OCI-LY7 (cell line): ENCODE results near the gene FBXW8.

Experiments
- EZH2phosphoT487 ChIP-seq: fragments of 200-600 bp; sonication (generic); IDR thresholded peaks from 2 replicates; pipeline ENCODE4 v1.6.1; 2018; ENCODE audit warnings: low read depth, borderline replicate concordance, mild to moderate bottlenecking, mixed run types, antibody characterized with exemption, low read length, moderate library complexity, mixed read lengths
- TF ChIP-seq, protein P1 (sequence below): fragments of 200-600 bp; sonication (generic); conservative IDR thresholded peaks from 2 replicates; pipeline ENCODE4 v1.5.1; 2014; ENCODE audit warnings: mild to moderate bottlenecking, antibody characterized with exemption, low read length, moderate library complexity, mixed read lengths

DNA sequence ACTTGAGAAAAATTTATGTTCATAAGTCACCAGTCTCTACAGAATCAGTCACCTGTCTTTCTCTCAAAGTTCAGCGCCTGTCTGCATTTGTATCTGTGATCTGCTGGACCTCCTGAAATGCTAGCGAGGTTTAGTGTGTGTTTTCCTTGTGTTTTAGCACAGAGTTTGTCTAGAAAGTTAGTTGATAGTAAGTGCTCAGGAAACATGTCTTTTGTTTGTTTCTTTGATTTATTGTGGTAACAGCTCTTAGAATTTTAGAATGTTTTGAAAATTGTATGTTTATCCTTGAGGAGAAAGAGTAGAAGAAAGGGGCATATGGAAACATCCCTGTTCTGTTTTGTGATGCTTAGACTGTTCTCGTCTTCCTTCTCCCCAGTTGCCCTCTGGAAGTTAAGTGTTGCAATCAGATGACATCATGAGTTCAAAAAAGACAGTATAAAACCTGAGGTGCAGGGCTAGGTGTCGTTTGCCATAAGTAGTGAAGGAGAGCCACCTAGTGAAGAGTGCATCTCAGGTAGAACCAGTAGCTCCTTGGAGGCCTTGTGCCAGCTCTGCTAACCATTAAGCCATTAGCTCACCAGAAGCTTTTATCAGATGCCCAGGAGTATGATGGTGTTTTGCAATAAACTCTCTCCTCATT, 44.8 kb downstream of the FBXW8 start:
- TF ChIP-seq, protein P1, sequence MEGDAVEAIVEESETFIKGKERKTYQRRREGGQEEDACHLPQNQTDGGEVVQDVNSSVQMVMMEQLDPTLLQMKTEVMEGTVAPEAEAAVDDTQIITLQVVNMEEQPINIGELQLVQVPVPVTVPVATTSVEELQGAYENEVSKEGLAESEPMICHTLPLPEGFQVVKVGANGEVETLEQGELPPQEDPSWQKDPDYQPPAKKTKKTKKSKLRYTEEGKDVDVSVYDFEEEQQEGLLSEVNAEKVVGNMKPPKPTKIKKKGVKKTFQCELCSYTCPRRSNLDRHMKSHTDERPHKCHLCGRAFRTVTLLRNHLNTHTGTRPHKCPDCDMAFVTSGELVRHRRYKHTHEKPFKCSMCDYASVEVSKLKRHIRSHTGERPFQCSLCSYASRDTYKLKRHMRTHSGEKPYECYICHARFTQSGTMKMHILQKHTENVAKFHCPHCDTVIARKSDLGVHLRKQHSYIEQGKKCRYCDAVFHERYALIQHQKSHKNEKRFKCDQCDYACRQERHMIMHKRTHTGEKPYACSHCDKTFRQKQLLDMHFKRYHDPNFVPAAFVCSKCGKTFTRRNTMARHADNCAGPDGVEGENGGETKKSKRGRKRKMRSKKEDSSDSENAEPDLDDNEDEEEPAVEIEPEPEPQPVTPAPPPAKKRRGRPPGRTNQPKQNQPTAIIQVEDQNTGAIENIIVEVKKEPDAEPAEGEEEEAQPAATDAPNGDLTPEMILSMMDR: peak; percentile 75
- TF ChIP-seq EZH2phosphoT487: no peak
